GM23338 (cell line): ENCODE data around the gene ZNF546. TPM values are rescaled to one million over a fixed set of nuclear protein-coding genes. Genes with fewer than 3 reads are reported as not detected.

ENCODE experiments used
- ATAC-seq: fragments of 200-7000 bp; cut with Tn5 transposase; 3 replicates; pipeline ENCODE4 v1.9.1; 2020
- DNase-seq: peaks from one replicate; pipeline ENCODE4 v3.0.0-alpha.2; 2015; ENCODE audit warnings: low spot score
- H2AFZ ChIP-seq: fragments of 200-600 bp; sonication (generic); 2 replicates; pipeline ENCODE4 v1.8.0; 2016; ENCODE audit warnings: antibody characterized with exemption, mild to moderate bottlenecking, moderate library complexity
- H3F3A ChIP-seq: fragments of 200-600 bp; sonication (generic); replicated peaks from 2 replicates; pipeline ENCODE4 v1.8.0; 2017; ENCODE audit warnings: antibody characterized with exemption, mixed run types, low read depth
- H3K27ac ChIP-seq: fragments of 200-600 bp; sonication (generic); 2 replicates; pipeline ENCODE4 v1.6.1; 2016; ENCODE audit warnings: low read depth
- H3K27me3 ChIP-seq: fragments of 200-600 bp; sonication (generic); 2 replicates; pipeline ENCODE4 v1.8.0; 2016; ENCODE audit warnings: mild to moderate bottlenecking, mixed run types, moderate library complexity; ENCODE audit not compliant: insufficient read depth
- H3K36me3 ChIP-seq: fragments of 200-600 bp; sonication (generic); 2 replicates; pipeline ENCODE4 v1.8.0; 2016; ENCODE audit warnings: mild to moderate bottlenecking; ENCODE audit not compliant: insufficient read depth
- H3K4me1 ChIP-seq: fragments of 200-600 bp; sonication (generic); 2 replicates; pipeline ENCODE4 v1.8.0; 2016; ENCODE audit warnings: mild to moderate bottlenecking, moderate library complexity; ENCODE audit not compliant: insufficient read depth
- H3K4me2 ChIP-seq: fragments of 200-600 bp; sonication (generic); 2 replicates; pipeline ENCODE4 v1.7.1; 2017; ENCODE audit warnings: mixed run types
- H3K4me3 ChIP-seq: fragments of 200-600 bp; sonication (generic); 2 replicates; pipeline ENCODE4 v1.6.1; 2016; ENCODE audit warnings: mixed run types
- H3K79me2 ChIP-seq: fragments of 200-600 bp; sonication (generic); replicated peaks from 2 replicates; pipeline ENCODE4 v1.8.0; 2017; ENCODE audit warnings: mild to moderate bottlenecking; ENCODE audit not compliant: insufficient read depth
- H3K9me2 ChIP-seq: fragments of 200-600 bp; sonication (generic); 2 replicates; pipeline ENCODE4 v1.8.0; 2017; ENCODE audit not compliant: insufficient read depth
- H4K20me1 ChIP-seq: fragments of 200-600 bp; sonication (generic); replicated peaks from 2 replicates; pipeline ENCODE4 v1.8.0; 2017; ENCODE audit warnings: mild to moderate bottlenecking; ENCODE audit not compliant: insufficient read depth
- H3K27ac Mint-ChIP-seq: 2 replicates; pipeline ENCODE4 v1.8.0; 2020; ENCODE audit warnings: inconsistent platforms, mild to moderate bottlenecking, moderate library complexity, mixed read lengths
- H3K27me3 Mint-ChIP-seq: 3 replicates; pipeline ENCODE4 v1.8.0; 2022; ENCODE audit warnings: low read depth, mild to moderate bottlenecking, moderate library complexity, mixed read lengths, inconsistent platforms; ENCODE audit not compliant: insufficient read depth, poor library complexity
- H3K36me3 Mint-ChIP-seq: 3 replicates; pipeline ENCODE4 v1.8.0; 2021; ENCODE audit warnings: low read depth, mild to moderate bottlenecking, inconsistent platforms, moderate library complexity, mixed read lengths
- H3K4me1 Mint-ChIP-seq: 3 replicates; pipeline ENCODE4 v1.8.0; 2020; ENCODE audit warnings: mild to moderate bottlenecking, inconsistent platforms, mixed read lengths
- H3K4me3 Mint-ChIP-seq: 3 replicates; pipeline ENCODE4 v1.8.0; 2021; ENCODE audit warnings: moderate library complexity, mild to moderate bottlenecking, inconsistent platforms, mixed read lengths
- H3K9me3 Mint-ChIP-seq: 3 replicates; pipeline ENCODE4 v1.8.0; 2020; ENCODE audit warnings: moderate library complexity, mild to moderate bottlenecking, inconsistent platforms, mixed read lengths
- CREB1 ChIP-seq: fragments of 250-450 bp; sonication (Bioruptor Pico); IDR thresholded peaks from 2 replicates; pipeline ENCODE4 v1.5.0; 2020; ENCODE audit warnings: low read depth, mild to moderate bottlenecking, moderate library complexity
- EZH2 ChIP-seq: fragments of 200-600 bp; sonication (generic); IDR thresholded peaks from one replicate; pipeline ENCODE4 v1.8.0; 2017; ENCODE audit warnings: antibody characterized with exemption, mild to moderate bottlenecking, low read depth; ENCODE audit not compliant: unreplicated experiment
- NANOG ChIP-seq: IDR thresholded peaks from 2 replicates; pipeline ENCODE4 v1.6.1; 2016; ENCODE audit warnings: antibody characterized with exemption, borderline replicate concordance
- POLR2AphosphoS5 ChIP-seq: IDR thresholded peaks from 2 replicates; pipeline ENCODE4 v1.6.1; 2016; ENCODE audit warnings: antibody characterized with exemption, low read depth
- STAT1 ChIP-seq: IDR thresholded peaks from one replicate; pipeline ENCODE4 v1.6.1; 2016; ENCODE audit warnings: antibody characterized with exemption; ENCODE audit not compliant: unreplicated experiment
- ZNF331 ChIP-seq: fragments of 250-450 bp; sonication (Bioruptor Pico); IDR thresholded peaks from 2 replicates; pipeline ENCODE4 v1.5.0; 2020; ENCODE audit warnings: low read depth, mild to moderate bottlenecking, moderate library complexity
- polyA plus RNA-seq: library from polyadenylated mRNA; unstranded; fragments of >200 nt; fragmentation: Nextera tagmentation; extraction: Ambion mirVana; gene quantifications from 2 replicates; pipeline ENCODE4 v1.2.1, GENCODE V29; 2016
- total RNA-seq: library from RNA; depleted of rRNA; stranded (reverse); fragments of >200 nt; shearing (Covaris generic); gene quantifications from 2 replicates; pipeline ENCODE4 v1.2.3, GENCODE V29; 2014
- TF ChIP-seq, protein P1 (sequence below), 2 experiments: fragments of 200-600 bp in 1 of 2; sonication (generic) in 1 of 2; conservative IDR thresholded peaks; 2 replicates each; pipeline versions ENCODE4 v1.5.1 to v1.6.1; 2016 to 2017; ENCODE audit warnings: antibody characterized with exemption in 2 of 2, low read depth in 2 of 2, mild to moderate bottlenecking in 2 of 2, moderate library complexity in 1 of 2
- TF ChIP-seq, protein P2 (sequence below): fragments of 250-450 bp; sonication (Bioruptor Pico); IDR thresholded peaks from 2 replicates; pipeline ENCODE4 v1.5.0; 2020; ENCODE audit warnings: mild to moderate bottlenecking, moderate library complexity
- TF ChIP-seq, protein P3 (sequence below): IDR thresholded peaks from 2 replicates; pipeline ENCODE4 v1.6.1; 2016; ENCODE audit warnings: antibody characterized with exemption
- TF ChIP-seq, protein P4 (sequence below): IDR thresholded peaks from one replicate; pipeline ENCODE4 v1.6.1; 2018; ENCODE audit warnings: antibody characterized with exemption; ENCODE audit not compliant: unreplicated experiment

Gene ZNF546
- total and polyA plus RNA-seq, 2 experiments from 2014 or later = 0.38 to 0.95 TPM

DNA sequence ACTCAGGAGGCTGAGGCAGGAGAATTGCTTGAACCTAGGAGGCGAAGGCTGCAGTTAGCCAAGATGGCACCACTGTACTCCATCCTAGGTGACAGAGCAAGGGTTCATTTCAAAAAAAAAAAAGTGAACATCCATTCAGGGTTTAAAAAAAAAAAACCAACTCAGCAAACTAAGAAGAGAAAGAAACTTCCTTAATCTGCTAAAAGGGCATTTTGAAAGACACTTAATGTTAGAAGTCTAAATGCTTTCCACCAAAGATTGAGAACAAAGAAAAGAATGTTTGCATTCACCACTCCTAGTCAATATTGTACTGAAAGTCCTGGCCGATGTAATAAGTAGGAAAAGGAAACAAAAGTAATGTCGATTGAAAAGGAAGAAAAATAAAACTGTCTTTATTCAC is 33.0 kb upstream of the ZNF546 start (continued):
- TF ChIP-seq, protein P1, sequence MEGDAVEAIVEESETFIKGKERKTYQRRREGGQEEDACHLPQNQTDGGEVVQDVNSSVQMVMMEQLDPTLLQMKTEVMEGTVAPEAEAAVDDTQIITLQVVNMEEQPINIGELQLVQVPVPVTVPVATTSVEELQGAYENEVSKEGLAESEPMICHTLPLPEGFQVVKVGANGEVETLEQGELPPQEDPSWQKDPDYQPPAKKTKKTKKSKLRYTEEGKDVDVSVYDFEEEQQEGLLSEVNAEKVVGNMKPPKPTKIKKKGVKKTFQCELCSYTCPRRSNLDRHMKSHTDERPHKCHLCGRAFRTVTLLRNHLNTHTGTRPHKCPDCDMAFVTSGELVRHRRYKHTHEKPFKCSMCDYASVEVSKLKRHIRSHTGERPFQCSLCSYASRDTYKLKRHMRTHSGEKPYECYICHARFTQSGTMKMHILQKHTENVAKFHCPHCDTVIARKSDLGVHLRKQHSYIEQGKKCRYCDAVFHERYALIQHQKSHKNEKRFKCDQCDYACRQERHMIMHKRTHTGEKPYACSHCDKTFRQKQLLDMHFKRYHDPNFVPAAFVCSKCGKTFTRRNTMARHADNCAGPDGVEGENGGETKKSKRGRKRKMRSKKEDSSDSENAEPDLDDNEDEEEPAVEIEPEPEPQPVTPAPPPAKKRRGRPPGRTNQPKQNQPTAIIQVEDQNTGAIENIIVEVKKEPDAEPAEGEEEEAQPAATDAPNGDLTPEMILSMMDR (conservative IDR thresholded peaks at IDR 0.05; ENCODE audit: low read depth in 2 of 2) = no peak

DNA sequence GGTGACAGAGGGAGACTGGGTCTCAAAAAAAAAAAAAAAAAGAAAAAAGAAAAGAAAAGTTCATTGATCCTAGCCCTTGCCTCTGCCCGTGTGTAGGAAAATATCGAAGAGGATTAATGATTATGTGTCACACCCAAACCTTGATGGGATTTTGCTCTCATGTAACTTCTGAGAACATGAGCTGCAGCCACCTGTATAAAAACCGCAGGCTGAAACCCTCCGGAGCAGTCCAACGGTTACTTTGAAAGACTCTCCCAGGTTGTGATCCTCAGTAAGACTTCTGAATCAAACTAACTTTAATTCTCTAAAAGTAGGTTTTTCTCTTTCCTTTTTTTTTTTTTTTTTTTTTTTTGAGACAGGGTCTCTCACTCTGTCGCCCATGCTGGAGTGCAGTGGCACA is 30.2 kb upstream of the ZNF546 start:
- H3K36me3 Mint-ChIP-seq = peaks cover 6% of the 10 kb centered on the region
- Histone ChIP-seq H2AFZ (no peak overlapping the region), H4K20me1 (peaks cover 6% of the 10 kb centered on the region; the same call in 1 of the 2 replicates), H3K27me3 (no peaks in the 10 kb centered on the region), H3K27ac (no peak overlapping the region), H3K9me2 (0 out of 2 replicates have a peak, but pooled peaks cover 3% of the 10 kb centered on the region), H3K79me2 (peaks cover 6% of the 10 kb centered on the region), H3F3A (no peaks in the 10 kb centered on the region), H3K36me3 (no peaks in the 10 kb centered on the region), H3K4me3 (no peak overlapping the region), H3K4me2 (no peak overlapping the region), H3K4me1 (no peaks in the 10 kb centered on the region)
- no peak overlapping the region for H3K27ac Mint-ChIP-seq
- peaks cover 9% of the 10 kb centered on the region for H3K27me3 Mint-ChIP-seq
- DNase-seq (no peak), ATAC-seq (no peak)
- no peak overlapping the region for H3K4me3 Mint-ChIP-seq
- no peaks in the 10 kb centered on the region; the same call in 2 of the 3 replicates for H3K9me3 Mint-ChIP-seq
- H3K4me1 Mint-ChIP-seq = peaks cover 4% of the 10 kb centered on the region; the same call in 2 of the 3 replicates
- TF ChIP-seq EZH2 (no peak), CREB1 (CRISPR knock-in tag) (no peak), NANOG (no peak), ZNF331 (CRISPR knock-in tag) (no peak), STAT1 (no peak), POLR2AphosphoS5 (no peak)
- TF ChIP-seq, protein P1 (conservative IDR thresholded peaks at IDR 0.05; ENCODE audit: low read depth in 2 of 2) = no peak
- TF ChIP-seq, protein P2, sequence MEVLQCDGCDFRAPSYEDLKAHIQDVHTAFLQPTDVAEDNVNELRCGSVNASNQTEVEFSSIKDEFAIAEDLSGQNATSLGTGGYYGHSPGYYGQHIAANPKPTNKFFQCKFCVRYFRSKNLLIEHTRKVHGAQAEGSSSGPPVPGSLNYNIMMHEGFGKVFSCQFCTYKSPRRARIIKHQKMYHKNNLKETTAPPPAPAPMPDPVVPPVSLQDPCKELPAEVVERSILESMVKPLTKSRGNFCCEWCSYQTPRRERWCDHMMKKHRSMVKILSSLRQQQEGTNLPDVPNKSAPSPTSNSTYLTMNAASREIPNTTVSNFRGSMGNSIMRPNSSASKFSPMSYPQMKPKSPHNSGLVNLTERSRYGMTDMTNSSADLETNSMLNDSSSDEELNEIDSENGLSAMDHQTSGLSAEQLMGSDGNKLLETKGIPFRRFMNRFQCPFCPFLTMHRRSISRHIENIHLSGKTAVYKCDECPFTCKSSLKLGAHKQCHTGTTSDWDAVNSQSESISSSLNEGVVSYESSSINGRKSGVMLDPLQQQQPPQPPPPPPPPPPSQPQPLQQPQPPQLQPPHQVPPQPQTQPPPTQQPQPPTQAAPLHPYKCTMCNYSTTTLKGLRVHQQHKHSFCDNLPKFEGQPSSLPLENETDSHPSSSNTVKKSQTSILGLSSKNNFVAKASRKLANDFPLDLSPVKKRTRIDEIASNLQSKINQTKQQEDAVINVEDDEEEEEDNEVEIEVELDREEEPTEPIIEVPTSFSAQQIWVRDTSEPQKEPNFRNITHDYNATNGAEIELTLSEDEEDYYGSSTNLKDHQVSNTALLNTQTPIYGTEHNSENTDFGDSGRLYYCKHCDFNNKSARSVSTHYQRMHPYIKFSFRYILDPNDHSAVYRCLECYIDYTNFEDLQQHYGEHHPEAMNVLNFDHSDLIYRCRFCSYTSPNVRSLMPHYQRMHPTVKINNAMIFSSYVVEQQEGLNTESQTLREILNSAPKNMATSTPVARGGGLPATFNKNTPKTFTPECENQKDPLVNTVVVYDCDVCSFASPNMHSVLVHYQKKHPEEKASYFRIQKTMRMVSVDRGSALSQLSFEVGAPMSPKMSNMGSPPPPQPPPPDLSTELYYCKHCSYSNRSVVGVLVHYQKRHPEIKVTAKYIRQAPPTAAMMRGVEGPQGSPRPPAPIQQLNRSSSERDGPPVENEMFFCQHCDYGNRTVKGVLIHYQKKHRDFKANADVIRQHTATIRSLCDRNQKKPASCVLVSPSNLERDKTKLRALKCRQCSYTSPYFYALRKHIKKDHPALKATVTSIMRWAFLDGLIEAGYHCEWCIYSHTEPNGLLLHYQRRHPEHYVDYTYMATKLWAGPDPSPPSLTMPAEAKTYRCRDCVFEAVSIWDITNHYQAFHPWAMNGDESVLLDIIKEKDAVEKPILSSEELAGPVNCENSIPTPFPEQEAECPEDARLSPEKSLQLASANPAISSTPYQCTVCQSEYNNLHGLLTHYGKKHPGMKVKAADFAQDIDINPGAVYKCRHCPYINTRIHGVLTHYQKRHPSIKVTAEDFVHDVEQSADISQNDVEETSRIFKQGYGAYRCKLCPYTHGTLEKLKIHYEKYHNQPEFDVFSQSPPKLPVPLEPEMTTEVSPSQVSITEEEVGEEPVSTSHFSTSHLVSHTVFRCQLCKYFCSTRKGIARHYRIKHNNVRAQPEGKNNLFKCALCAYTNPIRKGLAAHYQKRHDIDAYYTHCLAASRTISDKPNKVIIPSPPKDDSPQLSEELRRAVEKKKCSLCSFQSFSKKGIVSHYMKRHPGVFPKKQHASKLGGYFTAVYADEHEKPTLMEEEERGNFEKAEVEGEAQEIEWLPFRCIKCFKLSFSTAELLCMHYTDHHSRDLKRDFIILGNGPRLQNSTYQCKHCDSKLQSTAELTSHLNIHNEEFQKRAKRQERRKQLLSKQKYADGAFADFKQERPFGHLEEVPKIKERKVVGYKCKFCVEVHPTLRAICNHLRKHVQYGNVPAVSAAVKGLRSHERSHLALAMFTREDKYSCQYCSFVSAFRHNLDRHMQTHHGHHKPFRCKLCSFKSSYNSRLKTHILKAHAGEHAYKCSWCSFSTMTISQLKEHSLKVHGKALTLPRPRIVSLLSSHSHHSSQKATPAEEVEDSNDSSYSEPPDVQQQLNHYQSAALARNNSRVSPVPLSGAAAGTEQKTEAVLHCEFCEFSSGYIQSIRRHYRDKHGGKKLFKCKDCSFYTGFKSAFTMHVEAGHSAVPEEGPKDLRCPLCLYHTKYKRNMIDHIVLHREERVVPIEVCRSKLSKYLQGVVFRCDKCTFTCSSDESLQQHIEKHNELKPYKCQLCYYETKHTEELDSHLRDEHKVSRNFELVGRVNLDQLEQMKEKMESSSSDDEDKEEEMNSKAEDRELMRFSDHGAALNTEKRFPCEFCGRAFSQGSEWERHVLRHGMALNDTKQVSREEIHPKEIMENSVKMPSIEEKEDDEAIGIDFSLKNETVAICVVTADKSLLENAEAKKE (CRISPR knock-in tag) = no peak
- TF ChIP-seq, protein P3, sequence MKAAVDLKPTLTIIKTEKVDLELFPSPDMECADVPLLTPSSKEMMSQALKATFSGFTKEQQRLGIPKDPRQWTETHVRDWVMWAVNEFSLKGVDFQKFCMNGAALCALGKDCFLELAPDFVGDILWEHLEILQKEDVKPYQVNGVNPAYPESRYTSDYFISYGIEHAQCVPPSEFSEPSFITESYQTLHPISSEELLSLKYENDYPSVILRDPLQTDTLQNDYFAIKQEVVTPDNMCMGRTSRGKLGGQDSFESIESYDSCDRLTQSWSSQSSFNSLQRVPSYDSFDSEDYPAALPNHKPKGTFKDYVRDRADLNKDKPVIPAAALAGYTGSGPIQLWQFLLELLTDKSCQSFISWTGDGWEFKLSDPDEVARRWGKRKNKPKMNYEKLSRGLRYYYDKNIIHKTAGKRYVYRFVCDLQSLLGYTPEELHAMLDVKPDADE = no peak
- TF ChIP-seq, protein P4, sequence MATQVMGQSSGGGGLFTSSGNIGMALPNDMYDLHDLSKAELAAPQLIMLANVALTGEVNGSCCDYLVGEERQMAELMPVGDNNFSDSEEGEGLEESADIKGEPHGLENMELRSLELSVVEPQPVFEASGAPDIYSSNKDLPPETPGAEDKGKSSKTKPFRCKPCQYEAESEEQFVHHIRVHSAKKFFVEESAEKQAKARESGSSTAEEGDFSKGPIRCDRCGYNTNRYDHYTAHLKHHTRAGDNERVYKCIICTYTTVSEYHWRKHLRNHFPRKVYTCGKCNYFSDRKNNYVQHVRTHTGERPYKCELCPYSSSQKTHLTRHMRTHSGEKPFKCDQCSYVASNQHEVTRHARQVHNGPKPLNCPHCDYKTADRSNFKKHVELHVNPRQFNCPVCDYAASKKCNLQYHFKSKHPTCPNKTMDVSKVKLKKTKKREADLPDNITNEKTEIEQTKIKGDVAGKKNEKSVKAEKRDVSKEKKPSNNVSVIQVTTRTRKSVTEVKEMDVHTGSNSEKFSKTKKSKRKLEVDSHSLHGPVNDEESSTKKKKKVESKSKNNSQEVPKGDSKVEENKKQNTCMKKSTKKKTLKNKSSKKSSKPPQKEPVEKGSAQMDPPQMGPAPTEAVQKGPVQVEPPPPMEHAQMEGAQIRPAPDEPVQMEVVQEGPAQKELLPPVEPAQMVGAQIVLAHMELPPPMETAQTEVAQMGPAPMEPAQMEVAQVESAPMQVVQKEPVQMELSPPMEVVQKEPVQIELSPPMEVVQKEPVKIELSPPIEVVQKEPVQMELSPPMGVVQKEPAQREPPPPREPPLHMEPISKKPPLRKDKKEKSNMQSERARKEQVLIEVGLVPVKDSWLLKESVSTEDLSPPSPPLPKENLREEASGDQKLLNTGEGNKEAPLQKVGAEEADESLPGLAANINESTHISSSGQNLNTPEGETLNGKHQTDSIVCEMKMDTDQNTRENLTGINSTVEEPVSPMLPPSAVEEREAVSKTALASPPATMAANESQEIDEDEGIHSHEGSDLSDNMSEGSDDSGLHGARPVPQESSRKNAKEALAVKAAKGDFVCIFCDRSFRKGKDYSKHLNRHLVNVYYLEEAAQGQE = no peak
